ENCODE measurements around the gene STOM.

Gene STOM

GRCh38 chr9:121395558-121395957 lies 25.5 kb upstream of the STOM start:
- H3K14ac ChIP-seq (ENCODE audit: low read length), result no peak overlapping the region
- no peak overlapping the region for H3K27ac ChIP-seq (replicated peaks; ENCODE audit: low read length)
- H3K18ac ChIP-seq (ENCODE audit: low read length), result no peak overlapping the region
- H2BK15ac ChIP-seq (ENCODE audit: low read length), result no peak overlapping the region
- H2BK5ac ChIP-seq (ENCODE audit: low read length), result no peak overlapping the region
- peaks cover 0 to 8% (median 0%) of the 10 kb centered on the region in 3 experiments for H3K27me3 ChIP-seq (ENCODE audit: control insufficient read depth in 3 of 3, insufficient read depth in 3 of 3, low read depth in 1 of 3, low read length in 3 of 3)
- no peak overlapping the region for H3K4me3 ChIP-seq (ENCODE audit: low read length in 2 of 2)
- no peak for DNase-seq (ENCODE audit: low spot score)
- no peaks in the 10 kb centered on the region for H3K4me1 ChIP-seq (ENCODE audit: control insufficient read depth in 2 of 2, insufficient read depth in 1 of 2, low read depth in 1 of 2, low read length in 2 of 2)
- no peak overlapping the region for H4K8ac ChIP-seq (ENCODE audit: low read depth, low read length)
- H4K91ac ChIP-seq (ENCODE audit: low read depth, low read length, poor library complexity), result no peak overlapping the region
- no peak overlapping the region for H2BK120ac ChIP-seq (ENCODE audit: low read depth, low read length)
- H3K4ac ChIP-seq (ENCODE audit: low read length), result no peak overlapping the region
- no peak overlapping the region for H2BK12ac ChIP-seq (ENCODE audit: low read length)
- H3K36me3 ChIP-seq (replicated peaks in 1 of 2; ENCODE audit: control insufficient read depth in 2 of 2, insufficient read depth in 2 of 2, low read length in 2 of 2), result no peaks in the 10 kb centered on the region
- no peak overlapping the region for H3K23ac ChIP-seq (ENCODE audit: low read depth, low read length, poor library complexity)
- no peaks in the 10 kb centered on the region for H3K79me1 ChIP-seq (ENCODE audit: low read depth, low read length)
- H3K4me2 ChIP-seq (ENCODE audit: insufficient read depth, low read length, poor library complexity, severe bottlenecking), result no peak overlapping the region
- H2AFZ ChIP-seq (ENCODE audit: low read length), result no peak overlapping the region
- peaks cover 1 to 3% of the 10 kb centered on the region in 2 donors for H3K9me3 ChIP-seq (replicated peaks in 1 of 2; ENCODE audit: control insufficient read depth in 2 of 2, insufficient read depth in 1 of 2, low read depth in 1 of 2, low read length in 2 of 2)
- H2AK5ac ChIP-seq (ENCODE audit: low read depth, low read length), result no peak overlapping the region
- H3K9ac ChIP-seq (ENCODE audit: low read depth, low read length, poor library complexity), result no peak overlapping the region

GRCh38 chr9:121394292-121394691 lies 24.2 kb upstream of the STOM start:
- Histone ChIP-seq H3K14ac (ENCODE audit: low read length) (no peak overlapping the region), H3K4ac (ENCODE audit: low read length) (no peak overlapping the region), H3K4me2 (ENCODE audit: insufficient read depth, low read length, poor library complexity, severe bottlenecking) (no peak overlapping the region), H4K91ac (ENCODE audit: low read depth, low read length, poor library complexity) (no peak overlapping the region), H3K27ac (replicated peaks; ENCODE audit: low read length) (no peak overlapping the region), H2BK5ac (ENCODE audit: low read length) (no peak overlapping the region), H3K9ac (ENCODE audit: low read depth, low read length, poor library complexity) (no peak overlapping the region), H3K18ac (ENCODE audit: low read length) (no peak overlapping the region), H2BK120ac (ENCODE audit: low read depth, low read length) (no peak overlapping the region), H3K27me3 (ENCODE audit: control insufficient read depth in 3 of 3, insufficient read depth in 3 of 3, low read depth in 1 of 3, low read length in 3 of 3) (peaks cover 0 to 12% (median 0%) of the 10 kb centered on the region in 3 experiments), H3K9me3 (replicated peaks in 1 of 2; ENCODE audit: control insufficient read depth in 2 of 2, insufficient read depth in 1 of 2, low read depth in 1 of 2, low read length in 2 of 2) (peaks cover 1 to 3% of the 10 kb centered on the region in 2 donors), H3K36me3 (replicated peaks in 1 of 2; ENCODE audit: control insufficient read depth in 2 of 2, insufficient read depth in 2 of 2, low read length in 2 of 2) (no peaks in the 10 kb centered on the region), H3K79me1 (ENCODE audit: low read depth, low read length) (no peaks in the 10 kb centered on the region), H2AK5ac (ENCODE audit: low read depth, low read length) (no peak overlapping the region), H3K4me3 (ENCODE audit: low read length in 2 of 2) (no peak overlapping the region), H3K4me1 (ENCODE audit: control insufficient read depth in 2 of 2, insufficient read depth in 1 of 2, low read depth in 1 of 2, low read length in 2 of 2) (no peaks in the 10 kb centered on the region), H4K8ac (ENCODE audit: low read depth, low read length) (no peak overlapping the region), H3K23ac (ENCODE audit: low read depth, low read length, poor library complexity) (no peak overlapping the region), H2BK15ac (ENCODE audit: low read length) (no peak overlapping the region), H2BK12ac (ENCODE audit: low read length) (no peak overlapping the region), H2AFZ (ENCODE audit: low read length) (no peak overlapping the region)
- DNase-seq (ENCODE audit: low spot score), result no peak
- WGBS, 2 donors (ENCODE audit: extremely low coverage in 2 of 2, insufficient read length in 2 of 2, insufficient replicate concordance in 1 of 2), result no CpG with 5 or more reads among the region's 3 CpGs

- Histone ChIP-seq H2BK15ac (ENCODE audit: low read length) (no peak overlapping the region), H3K4ac (ENCODE audit: low read length) (no peak overlapping the region), H3K14ac (ENCODE audit: low read length) (no peak overlapping the region), H4K91ac (ENCODE audit: low read depth, low read length, poor library complexity) (no peak overlapping the region), H2AK5ac (ENCODE audit: low read depth, low read length) (no peak overlapping the region), H2AFZ (ENCODE audit: low read length) (no peak overlapping the region), H3K4me2 (ENCODE audit: insufficient read depth, low read length, poor library complexity, severe bottlenecking) (no peak overlapping the region), H3K4me3 (ENCODE audit: low read length in 2 of 2) (no peak overlapping the region), H3K9me3 (replicated peaks in 1 of 2; ENCODE audit: control insufficient read depth in 2 of 2, insufficient read depth in 1 of 2, low read depth in 1 of 2, low read length in 2 of 2) (peaks cover 1 to 3% of the 10 kb centered on the region in 2 donors), H2BK120ac (ENCODE audit: low read depth, low read length) (no peak overlapping the region), H4K8ac (ENCODE audit: low read depth, low read length) (no peak overlapping the region), H3K23ac (ENCODE audit: low read depth, low read length, poor library complexity) (no peak overlapping the region), H2BK5ac (ENCODE audit: low read length) (no peak overlapping the region), H3K4me1 (ENCODE audit: control insufficient read depth in 2 of 2, insufficient read depth in 1 of 2, low read depth in 1 of 2, low read length in 2 of 2) (no peaks in the 10 kb centered on the region), H3K9ac (ENCODE audit: low read depth, low read length, poor library complexity) (no peak overlapping the region), H3K27me3 (ENCODE audit: control insufficient read depth in 3 of 3, insufficient read depth in 3 of 3, low read depth in 1 of 3, low read length in 3 of 3) (peaks cover 0 to 12% (median 0%) of the 10 kb centered on the region in 3 experiments), H3K27ac (replicated peaks; ENCODE audit: low read length) (no peak overlapping the region), H2BK12ac (ENCODE audit: low read length) (no peak overlapping the region), H3K36me3 (replicated peaks in 1 of 2; ENCODE audit: control insufficient read depth in 2 of 2, insufficient read depth in 2 of 2, low read length in 2 of 2) (no peaks in the 10 kb centered on the region), H3K79me1 (ENCODE audit: low read depth, low read length) (no peaks in the 10 kb centered on the region), H3K18ac (ENCODE audit: low read length) (no peak overlapping the region)
- WGBS, 2 donors (ENCODE audit: extremely low coverage in 2 of 2, insufficient read length in 2 of 2, insufficient replicate concordance in 1 of 2), result no CpG with 5 or more reads among the region's 2 CpGs
- DNase-seq (ENCODE audit: low spot score), result no peak
Measured at GRCh38 chr9:121393318-121393717, 23.3 kb upstream of the STOM start.

DNA sequence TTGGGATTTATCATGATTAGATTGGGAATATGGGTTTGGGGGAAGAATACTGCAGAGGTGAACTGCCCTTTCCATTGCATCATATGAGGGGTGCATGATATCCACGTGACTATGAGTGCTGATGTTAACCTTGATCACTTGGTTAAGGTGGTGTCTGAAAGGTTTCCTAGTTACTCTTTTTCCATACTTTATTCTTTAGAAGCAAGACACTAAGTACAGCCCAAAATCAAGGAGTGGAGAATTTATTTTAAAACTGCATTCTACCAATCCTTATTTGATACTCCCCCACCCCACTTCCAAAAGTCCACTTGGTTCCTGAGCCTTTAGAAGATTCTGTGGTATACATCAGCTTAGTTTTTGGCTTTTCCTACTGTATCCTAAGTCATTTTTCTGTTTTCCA lies 20.3 kb upstream of the STOM start:
- no peak overlapping the region for H3K18ac ChIP-seq (ENCODE audit: low read length)
- no peak overlapping the region for H3K4me2 ChIP-seq (ENCODE audit: insufficient read depth, low read length, poor library complexity, severe bottlenecking)
- H3K4me3 ChIP-seq (ENCODE audit: low read length in 2 of 2), result no peak overlapping the region
- no peak overlapping the region for H2BK5ac ChIP-seq (ENCODE audit: low read length)
- H3K36me3 ChIP-seq (replicated peaks in 1 of 2; ENCODE audit: control insufficient read depth in 2 of 2, insufficient read depth in 2 of 2, low read length in 2 of 2), result no peaks in the 10 kb centered on the region
- H3K27ac ChIP-seq (replicated peaks; ENCODE audit: low read length), result no peak overlapping the region
- H2BK15ac ChIP-seq (ENCODE audit: low read length), result no peak overlapping the region
- no CpG with 5 or more reads among the region's 1 CpG for WGBS, 2 donors (ENCODE audit: extremely low coverage in 2 of 2, insufficient read length in 2 of 2, insufficient replicate concordance in 1 of 2)
- peaks cover 0 to 12% (median 0%) of the 10 kb centered on the region in 3 experiments for H3K27me3 ChIP-seq (ENCODE audit: control insufficient read depth in 3 of 3, insufficient read depth in 3 of 3, low read depth in 1 of 3, low read length in 3 of 3)
- H2BK120ac ChIP-seq (ENCODE audit: low read depth, low read length), result no peak overlapping the region
- no peak overlapping the region for H3K23ac ChIP-seq (ENCODE audit: low read depth, low read length, poor library complexity)
- no peak overlapping the region for H4K91ac ChIP-seq (ENCODE audit: low read depth, low read length, poor library complexity)
- no peak for DNase-seq (ENCODE audit: low spot score)
- no peak overlapping the region for H3K9ac ChIP-seq (ENCODE audit: low read depth, low read length, poor library complexity)
- no peaks in the 10 kb centered on the region for H3K79me1 ChIP-seq (ENCODE audit: low read depth, low read length)
- H2AFZ ChIP-seq (ENCODE audit: low read length), result no peak overlapping the region
- no peak overlapping the region for H2AK5ac ChIP-seq (ENCODE audit: low read depth, low read length)
- no peaks in the 10 kb centered on the region for H3K4me1 ChIP-seq (ENCODE audit: control insufficient read depth in 2 of 2, insufficient read depth in 1 of 2, low read depth in 1 of 2, low read length in 2 of 2)
- no peak overlapping the region for H2BK12ac ChIP-seq (ENCODE audit: low read length)
- H3K9me3 ChIP-seq (replicated peaks in 1 of 2; ENCODE audit: control insufficient read depth in 2 of 2, insufficient read depth in 1 of 2, low read depth in 1 of 2, low read length in 2 of 2), result no peaks in the 10 kb centered on the region
- H4K8ac ChIP-seq (ENCODE audit: low read depth, low read length), result no peak overlapping the region
- no peak overlapping the region for H3K14ac ChIP-seq (ENCODE audit: low read length)
- H3K4ac ChIP-seq (ENCODE audit: low read length), result no peak overlapping the region
